Lower leg skin (tissue), 3 donors: ENCODE measurements around the gene COL15A1.

Experiments used
- POLR2A ChIP-seq, 2 donors: fragments of 450-650 bp; IDR thresholded peaks; one replicate each; pipeline ENCODE4 v1.6.1; 2016 to 2017; ENCODE audit warnings: antibody characterized with exemption in 2 of 2, mild to moderate bottlenecking in 1 of 2, moderate library complexity in 1 of 2
- TF ChIP-seq, protein P1 (sequence below), 3 donors: fragments of 450-650 bp; IDR thresholded peaks; one replicate each; pipeline ENCODE4 v1.5.1; 2016; ENCODE audit warnings: antibody characterized with exemption in 3 of 3, mild to moderate bottlenecking in 3 of 3, moderate library complexity in 2 of 3

DNA sequence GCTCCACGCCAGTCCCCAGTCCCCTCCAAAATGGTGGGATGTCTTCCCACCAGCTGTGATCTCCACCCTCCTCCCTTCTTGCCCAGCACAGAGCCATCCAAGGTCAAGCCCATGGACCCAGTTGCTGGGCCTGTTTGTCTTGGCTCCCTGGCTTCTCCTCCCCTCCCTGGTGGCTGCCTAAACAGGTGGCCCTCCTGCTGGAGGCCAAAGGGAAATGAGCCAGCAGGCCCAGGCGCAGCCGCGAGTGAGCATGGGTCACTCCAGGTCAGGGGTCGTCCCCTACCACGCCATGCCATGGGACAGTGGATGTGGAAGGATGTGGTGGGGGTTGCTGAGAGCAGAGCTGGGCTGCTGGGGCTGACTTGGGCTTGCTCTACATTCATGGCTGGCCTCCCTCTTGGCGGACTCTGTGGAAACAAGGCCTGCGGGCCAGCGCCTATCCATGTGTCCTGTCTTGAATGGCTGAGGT, 33.6 kb downstream of the COL15A1 start:
- TF ChIP-seq, protein P1, sequence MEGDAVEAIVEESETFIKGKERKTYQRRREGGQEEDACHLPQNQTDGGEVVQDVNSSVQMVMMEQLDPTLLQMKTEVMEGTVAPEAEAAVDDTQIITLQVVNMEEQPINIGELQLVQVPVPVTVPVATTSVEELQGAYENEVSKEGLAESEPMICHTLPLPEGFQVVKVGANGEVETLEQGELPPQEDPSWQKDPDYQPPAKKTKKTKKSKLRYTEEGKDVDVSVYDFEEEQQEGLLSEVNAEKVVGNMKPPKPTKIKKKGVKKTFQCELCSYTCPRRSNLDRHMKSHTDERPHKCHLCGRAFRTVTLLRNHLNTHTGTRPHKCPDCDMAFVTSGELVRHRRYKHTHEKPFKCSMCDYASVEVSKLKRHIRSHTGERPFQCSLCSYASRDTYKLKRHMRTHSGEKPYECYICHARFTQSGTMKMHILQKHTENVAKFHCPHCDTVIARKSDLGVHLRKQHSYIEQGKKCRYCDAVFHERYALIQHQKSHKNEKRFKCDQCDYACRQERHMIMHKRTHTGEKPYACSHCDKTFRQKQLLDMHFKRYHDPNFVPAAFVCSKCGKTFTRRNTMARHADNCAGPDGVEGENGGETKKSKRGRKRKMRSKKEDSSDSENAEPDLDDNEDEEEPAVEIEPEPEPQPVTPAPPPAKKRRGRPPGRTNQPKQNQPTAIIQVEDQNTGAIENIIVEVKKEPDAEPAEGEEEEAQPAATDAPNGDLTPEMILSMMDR (IDR thresholded peaks at IDR 0.05): no peak
- TF ChIP-seq POLR2A (IDR thresholded peaks at IDR 0.05): no peak
